Left lung (tissue), 10 donors: ENCODE data around the gene HPN. TPM values are rescaled to one million over a fixed set of nuclear protein-coding genes. Genes with fewer than 3 reads are reported as not detected.
A peak's percentile ranks its signal among the peaks of the same experiment; 100 is the strongest.

Source experiments
- ATAC-seq: fragments of 200-7000 bp; cut with Tn5 transposase; one replicate; pipeline ENCODE4 v1.9.1; 2020; ENCODE audit warnings: moderate library complexity
- DNase-seq, 4 donors: peaks; one replicate each; pipeline ENCODE4 v3.0.0-alpha.2; 2013 to 2020
- H3K27ac ChIP-seq, 2 donors: fragments of 200-600 bp; sonication (generic) in 1 of 2; one replicate each; pipeline versions ENCODE4 v1.5.0 to v1.8.0; 2020 to 2021
- H3K27me3 ChIP-seq, 2 donors: fragments of 200-600 bp; sonication (generic) in 1 of 2; one replicate each; pipeline versions ENCODE4 v1.5.0 to v1.8.0; 2020 to 2021
- H3K36me3 ChIP-seq, 2 donors: fragments of 200-600 bp; sonication (generic) in 1 of 2; one replicate each; pipeline versions ENCODE4 v1.5.0 to v1.8.0; 2020 to 2021
- H3K4me1 ChIP-seq, 2 donors: fragments of 200-600 bp; one replicate each; pipeline ENCODE4 v1.8.0; 2021
- H3K4me3 ChIP-seq, 2 donors: fragments of 200-600 bp; sonication (generic) in 1 of 2; one replicate each; pipeline versions ENCODE4 v1.5.0 to v1.8.0; 2020 to 2021; ENCODE audit warnings: mild to moderate bottlenecking in 1 of 2
- H3K9me3 ChIP-seq, 2 donors: fragments of 200-600 bp; sonication (generic) in 1 of 2; one replicate each; pipeline versions ENCODE4 v1.5.0 to v1.8.0; 2020 to 2021
- intact Hi-C, 2 donors: fragments of 100-400 bp; cut with DNase I; formaldehyde crosslinking; loops; one replicate each; pipeline versions ENCODE4 v1.11.2 to v1.14.2; 2022
- polyA plus RNA-seq, 6 donors: library from polyadenylated mRNA; unstranded; fragments of 120-200 nt; gene quantifications; one replicate each; pipeline ENCODE4 v1.2.1, GENCODE V29; 2013; ENCODE audit not compliant: insufficient read length in 6 of 6
- total RNA-seq, 2 donors: library from RNA; stranded (reverse); fragmentation: NEBNext Ultra II Directional; extraction: Animal tissue kit (Norgen Biotek cat#: 25700); gene quantifications; one replicate each; pipeline ENCODE4 v1.2.1, GENCODE V29; 2021
- TF ChIP-seq, protein P1 (sequence below), 2 donors: fragments of 200-600 bp; sonication (generic) in 1 of 2; IDR thresholded peaks; one replicate each; pipeline versions ENCODE4 v1.5.0 to v1.8.0; 2021; ENCODE audit warnings: antibody characterized with exemption in 2 of 2
- donor health status: DM: no; HTN: yes; CAD: no.
- donor health status: DM: no; HTN: no; CAD: no.

Gene HPN
- total and polyA plus RNA-seq, 8 donors = 16.8 to 44.7 (median 32.2) TPM

DNA sequence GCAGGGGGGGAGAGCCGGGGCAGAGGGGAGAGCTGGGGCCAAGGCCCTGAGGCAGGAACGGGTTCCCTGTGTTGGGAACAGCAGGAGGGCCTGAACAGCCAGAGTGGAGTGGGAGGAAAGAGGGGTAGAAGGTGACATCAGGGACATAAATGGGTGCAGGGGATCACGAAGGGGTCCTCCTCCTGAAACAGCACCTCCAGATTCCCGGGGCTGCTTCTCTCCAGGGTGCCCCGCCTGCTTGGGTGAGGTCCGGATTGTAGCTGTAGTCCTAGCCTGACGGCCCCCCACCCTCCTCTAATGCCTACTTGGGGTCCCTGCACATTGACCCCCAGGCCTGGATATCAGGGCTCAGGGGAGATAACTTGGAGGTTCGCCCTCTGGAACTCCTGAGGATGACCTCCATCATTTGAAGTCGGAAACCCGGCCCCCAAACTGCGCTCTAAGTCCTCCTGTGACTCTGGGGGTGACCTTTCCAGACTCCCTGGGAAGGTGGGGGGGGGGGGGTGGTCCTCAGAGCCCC is 11.7 kb upstream of the HPN start:
- no peaks in the 10 kb centered on the region for H3K9me3 ChIP-seq
- peaks cover 0 to 51% of the 10 kb centered on the region in 2 donors for H3K36me3 ChIP-seq
- intact Hi-C loops = no loop called here
- no peak overlapping the region for H3K27ac ChIP-seq
- ATAC-seq (peak; percentile 3), DNase-seq (no peak)
- TF ChIP-seq, protein P1, sequence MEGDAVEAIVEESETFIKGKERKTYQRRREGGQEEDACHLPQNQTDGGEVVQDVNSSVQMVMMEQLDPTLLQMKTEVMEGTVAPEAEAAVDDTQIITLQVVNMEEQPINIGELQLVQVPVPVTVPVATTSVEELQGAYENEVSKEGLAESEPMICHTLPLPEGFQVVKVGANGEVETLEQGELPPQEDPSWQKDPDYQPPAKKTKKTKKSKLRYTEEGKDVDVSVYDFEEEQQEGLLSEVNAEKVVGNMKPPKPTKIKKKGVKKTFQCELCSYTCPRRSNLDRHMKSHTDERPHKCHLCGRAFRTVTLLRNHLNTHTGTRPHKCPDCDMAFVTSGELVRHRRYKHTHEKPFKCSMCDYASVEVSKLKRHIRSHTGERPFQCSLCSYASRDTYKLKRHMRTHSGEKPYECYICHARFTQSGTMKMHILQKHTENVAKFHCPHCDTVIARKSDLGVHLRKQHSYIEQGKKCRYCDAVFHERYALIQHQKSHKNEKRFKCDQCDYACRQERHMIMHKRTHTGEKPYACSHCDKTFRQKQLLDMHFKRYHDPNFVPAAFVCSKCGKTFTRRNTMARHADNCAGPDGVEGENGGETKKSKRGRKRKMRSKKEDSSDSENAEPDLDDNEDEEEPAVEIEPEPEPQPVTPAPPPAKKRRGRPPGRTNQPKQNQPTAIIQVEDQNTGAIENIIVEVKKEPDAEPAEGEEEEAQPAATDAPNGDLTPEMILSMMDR (IDR thresholded peaks at IDR 0.05) = no peak
- peaks cover 0 to 40% of the 10 kb centered on the region in 2 donors for H3K27me3 ChIP-seq
- peaks cover 4 to 21% of the 10 kb centered on the region in 2 donors for H3K4me1 ChIP-seq
- peak overlapping the region; percentile 11 to 37 for H3K4me3 ChIP-seq

DNA sequence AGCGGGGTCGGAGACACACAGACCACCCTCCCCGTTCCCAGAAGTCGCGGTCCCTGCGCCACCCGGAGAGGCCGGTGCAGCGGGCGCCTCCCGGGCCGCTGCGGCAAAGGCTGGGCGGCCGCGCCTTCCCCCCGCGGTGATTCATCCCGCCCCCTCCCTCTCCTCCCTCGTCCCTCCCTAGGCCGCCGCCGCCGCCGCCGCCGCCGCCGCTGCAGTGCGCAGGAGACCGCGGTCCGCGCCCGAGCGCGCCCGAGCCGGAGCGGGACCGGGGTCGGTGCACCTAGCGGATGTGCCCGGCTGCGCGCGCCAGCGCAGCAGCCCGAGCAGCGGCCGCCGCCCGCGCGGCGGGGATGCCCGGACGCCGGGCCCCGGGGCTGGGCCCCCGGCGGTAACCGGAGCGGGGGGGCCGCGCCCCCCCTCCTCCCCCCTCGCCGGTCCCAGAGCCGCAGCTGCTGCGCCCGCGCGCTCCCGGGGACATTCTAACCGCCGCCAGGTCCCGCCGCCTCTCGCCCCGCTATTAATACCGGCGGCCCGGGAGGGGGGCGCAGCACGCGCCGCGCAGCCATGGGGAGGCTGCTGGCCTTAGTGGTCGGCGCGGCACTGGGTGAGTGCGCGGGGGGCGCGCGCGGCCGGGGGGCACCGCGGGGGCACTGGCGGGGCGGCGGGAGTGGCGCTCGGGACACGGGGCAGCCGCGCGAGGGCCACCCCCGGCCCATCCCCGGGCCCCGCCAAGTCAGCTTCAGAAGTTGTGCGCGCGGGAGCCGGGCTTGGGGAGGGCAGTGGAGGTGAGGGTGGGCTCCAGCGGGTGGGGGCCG is 11.1 kb upstream of the HPN start, which contains the start of gene SCN1B:
Gene SCN1B, plus strand, starts transcription at position 214 of the 815 bp plus-strand sequence. Its CDS starts 351 bp downstream, at position 565.
- H3K36me3 ChIP-seq = peaks cover 0 to 44% of the 10 kb centered on the region in 2 donors
- H3K27me3 ChIP-seq = peaks cover 0 to 40% of the 10 kb centered on the region in 2 donors
- TF ChIP-seq, protein P1 (IDR thresholded peaks at IDR 0.05) = no peak
- H3K4me3 ChIP-seq = peak within 1 kb of the TSS; percentile 11 to 37
- no peak within 1 kb of the TSS for H3K27ac ChIP-seq
- intact Hi-C loops = no loop called here
- DNase-seq (peak in 1 of 4 donors; percentile 92), ATAC-seq (peak; percentile 84)
- peaks cover 4 to 21% of the 10 kb centered on the region in 2 donors for H3K4me1 ChIP-seq
- no peaks in the 10 kb centered on the region for H3K9me3 ChIP-seq

DNA sequence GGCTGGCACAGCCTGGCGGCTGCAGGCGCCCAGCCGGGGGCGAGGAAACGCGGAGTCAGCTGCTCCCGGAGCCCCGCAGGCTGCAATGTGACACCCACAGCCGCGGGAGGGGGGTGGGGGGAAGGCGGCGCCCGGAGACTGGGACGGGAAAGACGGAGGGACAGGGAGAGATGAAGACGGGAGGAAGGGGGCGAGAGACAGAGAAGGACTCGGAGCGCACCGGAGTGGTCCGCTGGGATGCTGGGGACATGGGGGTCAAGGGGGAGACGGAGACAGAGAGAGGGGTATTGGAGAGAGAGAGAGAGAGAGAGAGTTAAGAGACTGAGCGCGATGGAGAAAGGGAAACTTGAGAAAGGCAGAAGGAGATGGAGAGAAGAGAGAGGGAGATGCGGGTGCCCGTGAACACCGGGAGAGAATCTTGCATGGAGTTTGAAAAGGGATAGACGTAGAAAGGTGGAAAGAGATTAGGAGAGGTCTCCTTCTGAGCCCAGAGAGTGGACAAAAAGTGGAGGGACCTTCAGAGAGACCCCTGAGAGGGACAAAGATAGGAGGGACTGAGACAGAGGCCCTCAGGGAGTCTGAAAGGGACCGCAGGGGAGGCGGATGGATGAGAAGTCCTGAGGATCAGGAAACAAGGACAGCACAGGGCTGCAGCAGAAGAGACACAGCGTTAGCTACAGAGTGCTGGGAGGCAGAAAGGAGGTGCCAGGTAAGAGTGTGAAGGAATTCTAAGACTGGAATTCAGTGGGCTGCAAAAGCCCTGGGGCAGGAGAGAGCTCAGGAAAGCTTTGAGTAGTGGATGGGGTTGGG is 10.2 kb upstream of the HPN start:
- no peak for DNase-seq
- Histone ChIP-seq H3K9me3 (no peaks in the 10 kb centered on the region), H3K36me3 (peaks cover 0 to 36% of the 10 kb centered on the region in 2 donors), H3K27ac (no peak overlapping the region), H3K27me3 (peaks cover 0 to 40% of the 10 kb centered on the region in 2 donors), H3K4me3 (peak overlapping the region in 1 of 2 donors; percentile 37), H3K4me1 (peaks cover 4 to 21% of the 10 kb centered on the region in 2 donors)
- intact Hi-C loops = no loop called here
- peak; percentile 24 for ATAC-seq
- TF ChIP-seq, protein P1 (IDR thresholded peaks at IDR 0.05) = no peak

DNA sequence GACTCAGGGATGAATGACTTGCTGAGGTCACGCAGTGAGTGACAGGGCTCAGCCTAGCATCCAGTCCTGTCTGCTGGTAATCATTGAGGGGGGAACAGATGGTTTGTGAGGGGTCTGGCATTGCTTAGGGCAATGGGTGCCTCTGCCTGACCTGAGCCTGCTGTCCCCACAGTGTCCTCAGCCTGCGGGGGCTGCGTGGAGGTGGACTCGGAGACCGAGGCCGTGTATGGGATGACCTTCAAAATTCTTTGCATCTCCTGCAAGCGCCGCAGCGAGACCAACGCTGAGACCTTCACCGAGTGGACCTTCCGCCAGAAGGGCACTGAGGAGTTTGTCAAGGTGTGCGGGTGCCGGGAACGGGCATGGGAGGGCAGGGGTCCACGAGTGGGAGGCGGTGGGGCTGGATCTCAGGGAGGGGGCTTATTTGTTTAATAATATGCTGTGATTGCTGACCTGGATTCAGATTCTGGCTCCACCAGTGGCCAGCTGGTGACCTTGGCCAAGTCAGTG is 9.1 kb upstream of the HPN start:
- Histone ChIP-seq H3K36me3 (peaks cover 0 to 25% of the 10 kb centered on the region in 2 donors), H3K4me1 (peaks cover 4 to 26% of the 10 kb centered on the region in 2 donors), H3K4me3 (no peak overlapping the region), H3K27me3 (peaks cover 0 to 40% of the 10 kb centered on the region in 2 donors), H3K9me3 (no peaks in the 10 kb centered on the region), H3K27ac (no peak overlapping the region)
- TF ChIP-seq, protein P1 (IDR thresholded peaks at IDR 0.05) = no peak
- DNase-seq = no peak
- ATAC-seq = no peak
- intact Hi-C loops = no loop called here
